Activated naive CD4-positive, alpha-beta T cell treated with Interleukin-2 at 50 U/mL for 16 hours (primary cell): ENCODE data around the gene ZNF414.

Experiments
- DNase-seq: peaks from one replicate; pipeline ENCODE4 v3.0.0-alpha.2; 2020

ZNF414 gene

DNA sequence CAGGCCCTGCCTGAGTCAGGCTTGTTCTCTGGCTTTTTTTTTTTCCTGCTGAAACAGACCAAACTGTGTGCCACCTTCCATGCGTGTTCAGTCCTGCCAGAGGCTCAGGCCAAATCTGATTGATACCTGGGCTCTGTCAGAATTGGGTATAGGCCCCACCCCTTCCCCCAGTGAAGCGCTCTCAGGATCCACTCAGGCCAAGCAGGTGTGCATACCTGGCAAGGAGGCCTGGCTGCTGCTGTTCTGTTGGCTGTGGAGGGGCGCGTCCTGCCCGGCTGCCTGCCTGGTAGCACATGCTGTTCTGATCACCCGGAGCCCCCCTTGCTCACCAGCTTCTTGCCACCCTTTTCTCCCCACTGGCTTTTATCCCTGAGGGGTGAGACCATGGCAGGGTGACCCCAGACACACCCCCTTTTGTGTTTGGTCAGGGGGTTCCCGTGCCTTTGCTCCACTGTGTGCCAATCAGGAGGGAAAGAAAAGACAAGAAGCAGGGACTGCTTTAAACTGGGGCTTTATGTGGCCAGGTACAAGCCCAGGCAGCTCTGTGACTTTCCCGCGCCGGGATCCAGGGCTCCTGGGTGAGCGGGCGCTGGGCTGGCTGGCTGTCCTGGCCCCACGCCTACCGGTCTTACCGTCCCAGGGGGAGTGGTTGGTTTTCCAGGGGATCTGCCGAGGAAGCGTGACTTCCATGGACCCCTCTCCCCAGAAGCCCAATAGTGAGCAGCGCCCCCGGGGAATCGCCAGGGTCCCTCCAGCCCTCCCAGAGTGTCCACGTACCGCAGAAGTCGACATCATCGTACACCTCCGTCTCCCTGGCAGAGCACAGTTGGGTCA is 24.2 kb downstream of the ZNF414 start:
- no peak for DNase-seq

DNA sequence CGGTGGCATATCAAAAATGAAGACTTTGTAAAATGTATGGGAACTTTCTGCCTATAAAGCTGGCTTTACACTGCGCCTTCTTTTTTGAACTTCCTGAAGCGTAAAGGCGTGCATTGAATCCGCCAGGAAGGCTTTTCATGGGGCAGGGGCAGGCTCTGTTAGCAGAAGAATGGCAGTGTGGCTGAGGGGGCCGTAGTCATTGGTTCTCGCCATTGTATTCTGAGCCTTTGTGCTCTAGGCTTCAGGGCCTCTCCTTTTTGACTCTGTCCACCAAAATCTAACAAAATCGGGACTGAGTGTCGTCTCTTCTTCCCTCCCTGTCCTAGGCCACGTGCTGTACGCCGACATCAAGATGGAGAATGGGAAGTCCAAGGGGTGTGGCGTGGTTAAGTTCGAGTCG is 25.6 kb downstream of the ZNF414 start:
- DNase-seq = no peak

DNA sequence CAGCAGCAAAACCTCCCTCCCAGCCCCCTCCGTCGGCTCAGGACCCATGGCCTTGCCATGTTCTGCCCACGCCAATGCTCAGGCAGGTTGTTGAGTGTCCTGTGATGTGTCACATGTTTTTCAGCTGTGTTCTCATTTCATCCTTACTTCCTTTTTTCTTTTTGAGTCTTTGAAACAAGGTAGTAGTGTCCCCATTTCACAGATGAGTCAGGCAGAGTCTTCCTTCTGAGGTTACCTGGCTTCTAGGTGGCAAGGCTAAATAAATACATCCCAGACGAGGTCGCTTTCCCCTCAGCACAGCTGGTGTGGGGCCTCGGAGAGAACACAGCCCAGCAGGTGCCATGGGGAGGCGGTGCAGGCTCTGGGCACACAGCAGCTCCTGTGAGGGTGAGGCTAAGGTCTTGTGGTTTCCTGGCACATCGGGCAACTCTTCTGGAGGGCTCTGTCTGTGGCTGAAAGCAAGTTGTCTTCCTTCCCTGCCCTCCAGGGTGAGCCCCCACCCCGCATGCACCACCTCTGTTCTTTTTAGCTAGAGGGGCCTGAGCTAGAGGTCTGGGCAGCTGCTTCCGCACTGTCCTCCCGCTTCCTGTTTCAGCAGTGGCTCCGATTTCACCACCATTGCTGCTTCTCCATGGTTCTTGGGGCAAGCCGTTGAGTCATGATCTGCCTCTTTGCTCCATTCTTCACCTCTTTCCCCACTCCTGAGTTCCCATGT is 26.7 kb downstream of the ZNF414 start:
- DNase-seq = peak; percentile 69

DNA sequence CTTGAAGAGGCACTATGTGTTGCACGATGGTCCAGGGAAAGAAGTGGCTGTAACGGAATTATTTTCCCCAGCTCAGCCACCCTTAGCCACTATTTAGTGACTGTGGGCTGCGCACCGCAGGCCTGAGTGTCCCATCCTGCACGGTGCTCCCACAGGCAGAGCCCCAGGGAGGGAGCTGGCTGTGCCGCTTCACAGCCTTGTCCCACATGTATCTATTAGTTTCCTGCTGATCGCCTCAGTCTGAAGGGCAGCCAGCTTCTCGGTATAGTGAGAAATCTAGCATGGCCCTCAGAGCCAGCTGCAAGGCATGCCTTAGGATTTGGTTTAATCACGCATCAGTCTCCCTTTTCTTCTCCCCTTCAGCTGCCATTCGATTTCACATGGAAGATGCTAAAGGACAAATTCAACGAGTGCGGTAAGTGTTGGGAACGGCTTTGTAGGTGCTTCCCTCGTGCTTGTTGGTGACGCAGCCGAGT is 27.3 kb downstream of the ZNF414 start:
- no peak for DNase-seq

DNA sequence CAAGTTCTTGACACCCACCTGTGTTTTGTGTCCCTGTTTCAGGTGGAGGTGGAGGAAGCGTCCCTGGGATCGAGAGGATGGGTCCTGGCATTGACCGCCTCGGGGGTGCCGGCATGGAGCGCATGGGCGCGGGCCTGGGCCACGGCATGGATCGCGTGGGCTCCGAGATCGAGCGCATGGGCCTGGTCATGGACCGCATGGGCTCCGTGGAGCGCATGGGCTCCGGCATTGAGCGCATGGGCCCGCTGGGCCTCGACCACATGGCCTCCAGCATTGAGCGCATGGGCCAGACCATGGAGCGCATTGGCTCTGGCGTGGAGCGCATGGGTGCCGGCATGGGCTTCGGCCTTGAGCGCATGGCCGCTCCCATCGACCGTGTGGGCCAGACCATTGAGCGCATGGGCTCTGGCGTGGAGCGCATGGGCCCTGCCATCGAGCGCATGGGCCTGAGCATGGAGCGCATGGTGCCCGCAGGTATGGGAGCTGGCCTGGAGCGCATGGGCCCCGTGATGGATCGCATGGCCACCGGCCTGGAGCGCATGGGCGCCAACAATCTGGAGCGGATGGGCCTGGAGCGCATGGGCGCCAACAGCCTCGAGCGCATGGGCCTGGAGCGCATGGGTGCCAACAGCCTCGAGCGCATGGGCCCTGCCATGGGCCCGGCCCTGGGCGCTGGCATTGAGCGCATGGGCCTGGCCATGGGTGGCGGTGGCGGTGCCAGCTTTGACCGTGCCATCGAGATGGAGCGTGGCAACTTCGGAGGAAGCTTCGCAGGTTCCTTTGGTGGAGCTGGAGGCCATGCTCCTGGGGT is 28.2 kb downstream of the ZNF414 start:
- DNase-seq = no peak

DNA sequence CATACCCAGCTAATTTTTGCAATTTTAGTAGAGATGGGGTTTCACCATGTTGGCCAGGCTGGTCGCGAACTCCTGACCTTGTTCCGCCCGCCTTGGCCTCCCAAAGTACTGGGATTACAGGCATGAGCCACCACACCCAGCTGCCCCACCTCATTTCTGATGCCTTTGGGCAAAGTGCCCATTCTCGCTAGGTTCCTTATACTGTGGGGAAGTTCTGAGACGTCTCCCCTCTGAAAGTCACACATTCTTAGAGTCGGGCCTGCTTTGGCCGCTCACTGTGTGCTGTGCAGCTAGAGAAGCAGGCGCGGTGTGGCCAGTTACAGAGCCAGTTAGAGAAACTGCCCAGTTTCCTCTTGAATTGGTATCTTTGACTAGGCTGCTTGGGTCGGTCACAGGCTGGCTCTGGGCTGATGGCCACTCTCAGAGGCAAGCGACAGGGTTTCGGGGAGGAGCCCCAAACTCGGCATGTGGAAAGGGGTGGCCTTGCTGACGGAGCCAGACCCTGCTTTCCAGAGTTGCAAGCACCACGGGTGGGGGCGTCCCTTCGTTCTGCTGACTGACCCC is 29.6 kb downstream of the ZNF414 start:
- DNase-seq = no peak

DNA sequence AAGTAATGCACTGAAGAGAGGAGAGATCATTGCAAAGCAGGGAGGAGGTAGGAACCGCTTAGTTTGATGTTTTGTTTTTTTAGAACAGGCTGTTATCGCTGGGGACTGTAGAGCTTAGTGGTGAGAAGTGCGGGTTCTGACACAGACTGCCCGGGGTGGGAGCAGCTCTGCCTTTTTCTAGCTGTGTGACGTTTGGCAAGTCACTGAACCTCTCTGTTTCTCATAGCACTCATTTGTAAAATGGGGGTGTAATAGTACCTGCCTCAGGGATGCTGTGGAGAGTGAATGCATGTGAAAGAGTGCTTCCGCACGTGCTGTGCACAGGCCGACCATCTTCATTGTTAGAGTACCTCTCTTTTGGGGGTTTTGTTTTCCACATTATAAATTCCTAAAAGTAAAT is 30.8 kb downstream of the ZNF414 start:
- no peak for DNase-seq

DNA sequence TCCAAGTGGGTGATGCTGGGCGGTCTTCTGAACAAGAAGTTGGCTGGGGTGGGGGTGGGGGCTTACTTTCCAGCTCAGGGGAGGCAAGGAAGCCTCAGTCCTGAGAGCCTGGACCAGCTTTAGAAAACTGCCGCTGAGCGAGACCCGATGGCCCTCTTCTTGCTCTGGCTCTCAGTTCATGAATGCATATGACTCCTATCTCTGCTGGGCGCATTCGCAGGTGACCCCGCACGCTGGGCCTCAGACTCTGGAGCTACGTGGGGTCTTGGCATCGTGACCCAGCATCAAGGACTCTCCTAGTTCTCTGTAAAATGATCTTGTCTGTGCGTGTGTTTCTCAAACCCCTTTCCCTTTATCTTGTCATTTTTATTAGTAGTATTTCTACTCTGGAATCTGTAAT is 31.3 kb downstream of the ZNF414 start:
- DNase-seq = no peak

DNA sequence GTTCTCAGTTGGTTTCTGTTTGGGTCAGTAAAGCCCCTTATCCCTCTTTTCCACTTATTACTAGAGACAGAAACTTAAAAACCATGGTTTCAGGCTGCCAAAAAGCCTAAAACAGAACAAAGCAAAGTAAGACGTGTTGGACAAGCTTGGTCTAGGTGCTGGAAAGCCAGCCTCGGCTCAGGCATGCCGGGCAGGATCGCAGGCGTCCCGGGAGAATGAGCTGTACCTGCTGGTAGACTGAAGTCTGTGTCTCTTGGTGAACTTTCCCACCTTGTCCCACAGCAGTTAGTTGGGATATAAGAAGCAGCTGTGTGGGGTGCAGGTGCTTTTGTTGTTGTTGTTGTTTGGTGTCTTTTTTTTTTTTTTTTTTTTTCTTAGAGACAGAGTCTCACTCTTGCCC is 32.4 kb downstream of the ZNF414 start:
- no peak for DNase-seq

DNA sequence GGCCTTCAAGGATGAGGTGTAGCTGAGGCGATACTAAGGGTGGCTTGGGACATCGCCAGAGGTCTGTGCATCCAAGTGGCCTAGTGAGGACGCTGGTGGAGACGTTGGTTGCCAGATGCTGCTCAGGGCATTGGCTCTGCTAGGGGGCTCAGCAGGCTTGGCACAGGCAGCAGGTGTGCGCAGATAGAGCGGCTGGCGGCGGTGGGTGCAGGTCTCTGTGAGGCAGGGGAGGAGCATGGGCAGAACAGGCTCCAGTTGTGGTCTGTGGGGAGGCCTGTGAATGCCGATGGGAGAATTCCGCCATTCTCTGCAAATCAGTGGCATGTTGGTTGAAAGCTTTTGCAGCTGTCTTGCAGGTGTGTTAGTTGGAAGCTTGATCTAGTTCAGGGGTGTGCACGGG is 32.8 kb downstream of the ZNF414 start:
- DNase-seq = no peak

DNA sequence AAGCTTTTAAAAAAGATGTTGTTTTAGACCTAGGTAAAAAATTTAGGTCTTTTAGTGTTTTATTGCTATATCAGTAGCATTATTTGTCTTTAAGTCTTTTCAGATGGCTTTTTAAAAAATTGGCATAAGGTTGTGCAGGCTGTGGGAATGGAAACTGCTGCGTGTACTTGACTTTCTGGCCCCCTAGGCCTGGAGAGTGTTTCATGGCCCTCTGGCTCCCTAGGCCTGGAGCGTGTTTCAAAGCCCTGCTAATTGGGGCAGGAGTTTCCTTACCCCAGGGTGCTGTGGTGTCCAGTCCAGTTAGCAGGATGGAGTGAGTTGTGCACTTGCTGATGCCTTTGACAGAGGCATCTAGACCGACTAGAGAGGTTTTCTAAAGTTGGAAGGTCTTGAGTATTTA is 35.4 kb downstream of the ZNF414 start:
- DNase-seq = no peak

DNA sequence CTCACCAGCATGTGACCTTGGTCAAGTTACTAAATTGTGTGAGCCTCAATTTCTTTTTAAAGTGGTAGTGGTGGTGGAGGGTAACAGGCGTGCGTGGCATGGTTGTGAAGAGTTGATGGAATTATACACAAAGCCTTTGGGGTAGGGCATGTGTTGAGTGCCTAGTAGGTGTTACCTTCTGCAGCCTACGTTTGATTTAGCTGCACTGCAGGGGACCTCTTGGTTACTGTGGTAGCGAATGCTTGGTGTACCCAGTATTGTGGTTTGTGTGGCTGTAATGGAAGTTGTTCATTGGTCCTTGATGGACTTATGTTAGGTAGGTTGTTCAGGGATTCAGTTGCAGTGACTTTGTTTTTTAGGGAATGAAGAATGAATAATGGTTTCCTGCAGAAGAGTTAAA is 36.1 kb downstream of the ZNF414 start:
- DNase-seq = no peak

DNA sequence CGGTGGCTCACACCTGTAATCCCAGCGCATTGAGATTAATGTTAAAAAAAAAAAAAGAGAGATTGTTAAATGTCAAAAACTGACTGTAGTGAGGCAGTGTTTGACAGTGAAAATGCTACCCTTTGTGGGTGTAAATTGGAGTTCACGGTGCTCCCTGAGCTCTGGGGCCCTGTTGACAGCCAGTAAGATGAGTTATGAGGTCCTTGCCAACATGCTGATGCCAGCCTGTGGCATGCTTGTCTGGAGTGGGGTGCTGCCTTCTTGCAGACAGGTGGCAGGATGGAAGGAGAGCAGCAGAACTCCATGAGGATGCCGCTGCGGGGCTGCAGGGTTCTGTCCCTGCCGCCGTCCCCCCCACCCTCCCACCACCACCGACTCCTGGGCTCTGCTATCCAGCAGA is 37.4 kb downstream of the ZNF414 start:
- no peak for DNase-seq

DNA sequence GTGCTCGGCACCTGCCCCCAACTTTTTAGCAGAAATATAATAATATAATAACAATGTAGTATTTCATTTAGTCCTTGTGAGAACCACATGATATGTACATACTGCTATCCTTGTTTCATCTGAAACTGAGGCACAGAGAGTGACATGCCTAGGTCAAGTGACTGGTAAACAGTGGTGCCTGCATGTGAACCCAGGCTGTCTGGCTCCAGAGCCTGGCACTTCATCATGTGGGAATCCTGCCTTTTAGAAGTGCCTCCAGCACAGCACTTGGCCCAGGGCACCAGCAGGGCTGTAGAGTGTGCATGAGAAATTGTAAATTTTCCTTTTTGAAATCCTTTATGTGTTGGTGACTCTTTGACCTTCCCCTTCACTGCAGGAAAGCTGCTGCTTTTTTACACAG is 39.0 kb downstream of the ZNF414 start:
- no peak for DNase-seq

DNA sequence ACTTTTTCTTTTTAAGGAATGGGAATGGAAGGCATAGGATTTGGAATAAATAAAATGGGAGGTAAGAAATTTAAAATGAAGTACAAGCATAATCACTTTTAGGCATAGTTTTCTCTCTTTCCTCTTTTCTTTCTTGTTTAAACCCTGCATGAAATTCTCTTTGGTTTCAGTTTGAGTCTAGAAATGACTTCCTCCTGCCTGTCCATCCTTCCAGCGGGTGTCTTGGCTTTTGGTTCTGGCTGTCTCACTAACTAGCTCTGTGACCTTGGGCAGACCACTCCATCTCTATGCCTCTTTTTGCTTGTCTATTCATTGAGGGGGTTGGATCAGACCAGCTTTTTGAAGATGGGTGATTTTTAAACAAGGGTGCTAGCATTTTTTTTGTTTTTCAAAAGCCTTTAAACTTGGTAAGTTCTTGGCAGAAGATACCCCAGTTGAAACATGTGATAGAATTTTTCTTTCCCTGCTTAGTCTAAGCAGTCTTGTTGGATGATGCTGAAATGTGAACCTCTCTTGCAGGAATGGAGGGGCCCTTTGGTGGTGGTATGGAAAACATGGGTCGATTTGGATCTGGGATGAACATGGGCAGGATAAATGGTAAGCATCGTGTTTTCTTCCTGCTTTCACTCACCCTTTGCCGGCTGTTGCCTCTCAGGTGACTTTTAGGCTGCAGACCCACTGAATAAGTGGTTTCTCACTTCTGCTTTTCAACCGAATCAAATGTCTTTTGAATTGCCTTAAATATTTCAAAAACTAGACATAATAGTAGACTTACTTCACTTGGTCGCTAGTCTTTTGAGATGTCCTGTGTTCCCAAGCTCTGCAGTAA is 40.1 kb downstream of the ZNF414 start:
- no peak for DNase-seq

DNA sequence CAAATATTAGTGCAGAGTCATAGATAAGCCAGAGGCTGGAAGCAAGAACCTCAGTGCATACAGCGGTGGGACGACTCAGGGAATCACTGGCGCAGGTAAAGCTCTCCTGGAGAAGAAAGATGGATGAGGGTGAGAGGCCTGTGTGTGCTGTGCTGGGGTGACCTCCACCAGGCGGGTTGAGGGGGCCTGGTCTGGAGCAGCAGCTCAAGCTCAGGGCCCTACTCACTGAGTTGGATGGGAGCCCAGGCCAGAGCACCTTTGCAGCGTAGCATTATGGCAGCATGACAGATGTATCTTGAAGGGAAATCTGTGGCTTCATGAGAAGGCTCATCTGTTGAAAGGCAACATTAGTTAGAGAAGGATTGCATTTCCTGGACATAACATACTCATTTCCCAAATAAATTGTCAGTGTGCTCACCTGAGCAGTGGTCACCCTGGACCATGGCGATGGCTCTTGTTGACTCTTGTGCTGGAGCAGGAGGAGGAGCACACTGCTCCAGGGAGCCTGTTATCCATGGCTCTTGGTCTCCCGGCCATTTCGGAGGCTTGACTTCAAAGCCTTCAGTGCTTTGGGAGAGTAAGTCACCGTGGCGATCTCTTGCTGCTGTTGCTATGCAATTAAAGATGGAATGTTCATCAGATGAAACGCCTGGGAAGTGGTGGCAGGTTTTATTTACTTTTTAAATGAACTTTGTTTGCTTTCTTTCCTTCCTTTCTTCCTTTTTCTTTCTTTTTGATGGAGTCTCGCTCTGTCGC is 44.2 kb downstream of the ZNF414 start:
- no peak for DNase-seq

DNA sequence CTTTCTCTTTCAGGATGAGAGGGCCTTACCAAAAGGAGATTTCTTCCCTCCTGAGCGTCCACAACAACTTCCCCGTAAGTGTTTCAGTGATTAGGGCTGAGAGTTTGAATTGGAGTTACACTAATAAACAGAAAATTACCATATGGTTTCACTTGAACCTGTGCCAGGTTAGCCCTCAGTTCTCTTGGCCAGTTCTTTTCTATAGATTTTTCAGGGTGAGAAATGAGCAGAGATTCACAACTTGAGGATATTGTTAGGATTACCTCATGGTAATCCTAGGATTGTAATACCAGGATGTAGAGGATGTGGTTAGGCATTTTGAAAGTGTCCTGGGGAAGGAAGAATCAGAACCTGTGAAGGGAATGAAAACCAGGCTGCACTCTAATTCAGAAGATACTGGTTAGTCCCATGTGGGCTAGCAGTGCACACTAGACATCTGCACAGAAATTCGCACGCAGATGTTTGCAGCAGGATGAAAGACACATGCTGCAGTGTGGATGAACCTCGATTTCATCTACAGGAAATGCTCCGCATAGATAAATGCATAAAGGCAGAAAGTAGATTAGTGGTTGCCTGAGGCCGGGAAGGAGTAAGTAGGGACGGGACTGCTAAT is 45.1 kb downstream of the ZNF414 start:
- DNase-seq = no peak

DNA sequence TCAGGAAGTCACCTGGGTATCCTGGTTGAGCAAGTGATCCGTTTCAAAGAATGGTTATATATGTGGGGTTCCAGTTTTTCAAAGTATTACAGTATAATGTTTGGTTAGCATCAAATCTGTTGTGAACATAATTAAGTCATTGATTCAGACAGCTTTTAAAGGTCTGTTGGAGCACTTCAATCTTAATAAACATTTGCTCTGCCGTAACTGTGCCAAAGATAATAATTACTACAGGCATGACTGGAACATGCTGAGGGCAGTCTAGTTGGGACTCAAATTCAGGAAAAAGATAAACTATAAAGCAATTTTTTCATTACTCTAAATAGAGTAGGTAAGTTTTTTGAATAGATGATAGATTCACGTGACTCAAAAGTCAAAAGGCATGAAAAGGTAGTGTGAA is 45.8 kb downstream of the ZNF414 start:
- no peak for DNase-seq

DNA sequence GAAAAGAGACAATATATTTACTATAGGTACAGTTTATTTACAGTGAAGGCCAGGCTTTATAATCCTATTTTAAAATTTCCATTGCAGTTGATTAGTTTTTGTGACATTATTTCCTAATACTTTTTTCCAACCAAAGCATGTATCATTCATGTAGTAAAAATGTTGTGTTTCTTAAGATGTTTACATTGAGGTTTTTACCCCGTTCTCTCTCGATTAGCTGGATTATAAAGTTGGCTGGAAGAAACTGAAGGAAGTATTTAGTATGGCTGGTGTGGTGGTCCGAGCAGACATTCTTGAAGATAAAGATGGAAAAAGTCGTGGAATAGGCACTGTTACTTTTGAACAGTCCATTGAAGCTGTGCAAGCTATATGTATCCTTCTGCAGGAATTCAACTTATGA is 47.9 kb downstream of the ZNF414 start:
- DNase-seq = no peak

DNA sequence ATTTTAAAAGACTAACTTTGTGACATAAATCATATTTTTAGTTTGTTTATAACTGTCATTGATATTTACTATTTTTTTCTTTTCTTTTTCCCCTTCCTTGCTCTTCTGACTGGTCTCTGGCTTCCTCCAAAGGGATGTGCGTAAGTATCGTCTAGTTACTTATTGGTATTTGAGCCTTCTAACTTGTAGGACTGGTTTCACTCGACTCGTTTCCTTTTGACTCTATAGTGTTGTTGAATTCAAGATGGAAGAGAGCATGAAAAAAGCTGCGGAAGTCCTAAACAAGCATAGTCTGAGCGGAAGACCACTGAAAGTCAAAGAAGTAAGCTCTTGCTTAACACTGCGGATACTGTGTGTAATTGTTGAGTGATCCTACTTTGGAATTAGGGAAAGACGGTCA is 50.6 kb downstream of the ZNF414 start:
- no peak for DNase-seq

DNA sequence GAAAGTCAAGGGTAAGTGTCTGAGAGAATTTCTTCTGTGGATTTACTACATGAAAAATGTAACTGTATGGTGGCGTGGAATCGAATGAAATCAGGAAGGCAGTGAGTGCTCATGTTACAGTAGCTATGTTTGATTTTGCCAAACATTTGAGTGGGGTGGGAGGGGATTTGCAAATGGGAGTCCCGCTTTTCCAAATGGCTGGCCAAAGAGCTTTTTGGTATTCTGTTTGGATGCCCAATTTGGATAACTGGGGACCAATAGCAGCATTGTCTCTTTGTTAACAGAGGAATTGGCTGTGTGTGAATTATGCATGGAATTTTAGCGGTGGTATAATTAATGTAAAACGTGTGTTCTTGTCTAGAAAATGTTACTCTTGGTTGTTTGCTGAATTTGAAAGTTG is 51.4 kb downstream of the ZNF414 start:
- DNase-seq = no peak
